ACC112 (cell line): ENCODE measurements around the gene AGBL1.

Experiments
- H2AFZ ChIP-seq: fragments of 200-600 bp; sonication (generic); one replicate; pipeline ENCODE4 v1.6.0; 2017; ENCODE audit warnings: antibody characterized with exemption, low read length; ENCODE audit not compliant: unreplicated experiment
- H3K27ac ChIP-seq: fragments of 200-600 bp; sonication (generic); 2 replicates; pipeline ENCODE4 v1.5.1; 2014; ENCODE audit warnings: low read depth, mild to moderate bottlenecking, antibody characterized with exemption, low read length, moderate library complexity
- H3K27me3 ChIP-seq: fragments of 200-600 bp; sonication (generic); 2 replicates; pipeline ENCODE4 v1.6.1; 2014; ENCODE audit warnings: mild to moderate bottlenecking, antibody characterized with exemption, low read length, moderate library complexity, mixed read lengths; ENCODE audit not compliant: insufficient read depth
- H3K36me3 ChIP-seq: fragments of 200-600 bp; sonication (generic); 2 replicates; pipeline ENCODE4 v1.6.1; 2016; ENCODE audit warnings: mild to moderate bottlenecking, antibody characterized with exemption, low read length, moderate library complexity, mixed read lengths; ENCODE audit not compliant: insufficient read depth
- H3K4me1 ChIP-seq: fragments of 200-600 bp; sonication (generic); one replicate; pipeline ENCODE4 v1.6.1; 2016; ENCODE audit warnings: low read length, mixed read lengths; ENCODE audit not compliant: insufficient read depth, unreplicated experiment, control insufficient read depth
- H3K4me3 ChIP-seq: fragments of 200-600 bp; sonication (generic); 2 replicates; pipeline ENCODE4 v1.5.1; 2014; ENCODE audit warnings: mild to moderate bottlenecking, low read depth, low read length
- H3K79me2 ChIP-seq: fragments of 200-600 bp; sonication (generic); one replicate; pipeline ENCODE4 v1.6.0; 2016; ENCODE audit warnings: low read length; ENCODE audit not compliant: control insufficient read depth, unreplicated experiment, insufficient read depth

The AGBL1 gene

DNA sequence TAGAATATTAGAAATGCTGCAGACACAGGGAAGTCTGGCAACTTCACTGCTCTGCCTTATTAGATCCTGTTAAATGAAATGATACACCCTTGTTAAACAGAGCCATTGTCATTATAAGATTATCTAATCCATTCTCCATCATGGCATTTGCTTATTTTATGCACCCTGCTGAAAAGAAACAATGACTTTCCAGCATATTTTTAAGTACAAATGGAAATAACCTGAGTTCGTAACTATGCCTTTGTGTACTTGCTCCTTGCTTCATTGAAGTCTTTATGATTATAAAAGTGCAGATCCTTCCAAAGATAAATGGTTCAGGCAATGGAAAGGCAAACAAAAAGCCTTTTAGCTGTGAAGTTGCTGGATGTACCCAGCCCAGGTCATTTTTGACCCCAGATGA, 195.7 kb downstream of the AGBL1 start:
- no peaks in the 10 kb centered on the region for H3K36me3 ChIP-seq
- no peak overlapping the region for H3K27ac ChIP-seq
- H3K27me3 ChIP-seq, result no peaks in the 10 kb centered on the region
- H2AFZ ChIP-seq, result no peak overlapping the region
- no peaks in the 10 kb centered on the region for H3K4me1 ChIP-seq
- no peaks in the 10 kb centered on the region for H3K79me2 ChIP-seq
- H3K4me3 ChIP-seq, result no peak overlapping the region

DNA sequence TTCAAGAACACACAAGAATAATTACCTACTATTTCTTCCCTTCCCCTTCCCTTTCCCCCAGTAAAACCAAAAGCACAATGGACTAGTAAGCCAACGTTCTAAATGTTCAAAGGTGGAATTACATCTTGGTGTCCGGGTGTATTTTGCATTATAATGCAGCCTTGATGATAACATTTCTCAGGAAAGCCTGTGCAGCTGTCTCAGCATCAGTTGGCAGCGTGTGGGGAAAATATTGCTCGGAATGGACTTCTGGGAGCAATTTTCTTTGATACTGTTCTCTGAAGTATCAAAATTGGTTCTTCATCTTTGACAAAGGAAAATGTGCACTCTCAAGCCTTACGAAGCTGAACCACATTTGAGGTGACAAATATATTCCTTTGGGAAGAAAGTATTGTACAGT, 198.9 kb downstream of the AGBL1 start:
- H3K79me2 ChIP-seq, result no peaks in the 10 kb centered on the region
- H3K4me1 ChIP-seq, result no peaks in the 10 kb centered on the region
- H3K36me3 ChIP-seq, result no peaks in the 10 kb centered on the region
- no peaks in the 10 kb centered on the region for H3K27me3 ChIP-seq
- H2AFZ ChIP-seq, result no peak overlapping the region
- no peak overlapping the region for H3K27ac ChIP-seq
- H3K4me3 ChIP-seq, result no peak overlapping the region

DNA sequence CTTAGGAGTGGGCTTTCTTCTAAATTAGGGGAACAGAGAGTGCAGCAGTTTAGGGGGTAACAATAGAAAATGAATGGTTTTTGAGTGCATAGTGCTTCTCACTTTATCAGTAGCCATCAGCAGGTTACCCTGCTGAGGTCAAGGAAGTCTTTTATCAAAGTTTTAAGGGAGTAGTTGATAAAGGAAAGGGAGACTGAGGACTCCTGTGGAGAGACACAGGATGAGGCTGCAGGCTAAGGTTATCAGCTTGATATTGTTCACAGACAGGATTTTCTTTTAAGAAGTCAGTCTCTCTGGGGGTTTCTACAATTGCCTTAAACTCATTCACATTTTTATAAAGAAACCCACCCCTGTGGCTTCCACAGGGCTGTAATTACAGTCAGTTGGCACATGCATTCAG, 205.0 kb downstream of the AGBL1 start:
- Histone ChIP-seq H2AFZ (no peak overlapping the region), H3K27me3 (no peaks in the 10 kb centered on the region), H3K4me1 (no peaks in the 10 kb centered on the region), H3K4me3 (no peak overlapping the region), H3K36me3 (no peaks in the 10 kb centered on the region), H3K79me2 (no peaks in the 10 kb centered on the region), H3K27ac (no peak overlapping the region)

DNA sequence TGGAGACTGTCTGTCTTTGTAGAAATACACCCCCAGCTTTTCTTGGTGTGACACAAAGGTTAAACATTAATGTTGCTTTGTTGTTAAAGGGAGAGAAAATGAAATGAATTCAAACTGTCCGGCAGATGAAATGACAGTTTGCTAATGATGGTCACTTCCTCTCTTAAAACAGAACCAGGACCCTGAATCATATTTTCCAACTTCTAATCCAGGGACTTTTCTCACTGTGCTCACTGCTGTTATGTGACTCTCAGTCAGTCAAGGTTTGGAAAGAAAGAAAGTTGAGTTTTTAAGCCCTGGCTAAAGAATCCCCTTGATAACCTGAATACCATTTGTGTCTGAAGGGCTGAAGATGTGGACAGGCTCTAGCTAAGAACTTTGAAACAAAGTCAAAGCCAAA, 215.8 kb downstream of the AGBL1 start:
- Histone ChIP-seq H3K79me2 (no peaks in the 10 kb centered on the region), H3K4me1 (no peaks in the 10 kb centered on the region), H3K27me3 (no peaks in the 10 kb centered on the region), H3K4me3 (no peak overlapping the region), H3K27ac (no peak overlapping the region), H3K36me3 (no peaks in the 10 kb centered on the region), H2AFZ (no peak overlapping the region)

DNA sequence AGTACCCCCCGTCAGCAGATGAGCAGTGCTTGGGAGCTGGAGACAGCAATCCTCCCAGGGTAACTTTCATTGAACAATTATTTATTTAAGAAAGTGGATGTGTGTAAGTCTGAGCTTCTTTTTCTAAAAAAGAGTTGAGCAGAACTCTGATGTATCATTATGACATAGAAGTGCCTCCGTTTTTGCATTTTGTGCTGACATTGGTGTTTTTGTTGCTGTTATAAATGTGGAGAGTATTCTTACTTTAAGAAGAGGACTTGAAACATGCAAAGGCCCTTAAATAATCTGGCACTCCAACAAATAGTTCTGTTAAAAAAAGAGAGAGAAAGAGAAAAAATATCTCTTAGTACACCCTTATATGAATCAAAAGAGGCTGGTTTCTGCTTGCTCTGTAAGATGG, 217.1 kb downstream of the AGBL1 start:
- H3K4me1 ChIP-seq, result no peaks in the 10 kb centered on the region
- no peak overlapping the region for H2AFZ ChIP-seq
- no peak overlapping the region for H3K4me3 ChIP-seq
- H3K79me2 ChIP-seq, result no peaks in the 10 kb centered on the region
- no peak overlapping the region for H3K27ac ChIP-seq
- no peaks in the 10 kb centered on the region for H3K36me3 ChIP-seq
- no peaks in the 10 kb centered on the region for H3K27me3 ChIP-seq

GRCh38 chr15:86300390-86301125, 220.9 kb downstream of the AGBL1 start:
- Histone ChIP-seq H3K4me1 (no peaks in the 10 kb centered on the region), H3K36me3 (no peaks in the 10 kb centered on the region), H3K4me3 (no peak overlapping the region), H3K79me2 (no peaks in the 10 kb centered on the region), H3K27ac (no peak overlapping the region), H3K27me3 (no peaks in the 10 kb centered on the region), H2AFZ (no peak overlapping the region)

- no peak overlapping the region for H3K27ac ChIP-seq
- H3K27me3 ChIP-seq, result no peaks in the 10 kb centered on the region
- no peaks in the 10 kb centered on the region for H3K4me1 ChIP-seq
- H2AFZ ChIP-seq, result no peak overlapping the region
- H3K79me2 ChIP-seq, result no peaks in the 10 kb centered on the region
- H3K36me3 ChIP-seq, result no peaks in the 10 kb centered on the region
- no peak overlapping the region for H3K4me3 ChIP-seq
These were observed 232.1 kb downstream of the AGBL1 start for GRCh38 chr15:86311568-86312280.

DNA sequence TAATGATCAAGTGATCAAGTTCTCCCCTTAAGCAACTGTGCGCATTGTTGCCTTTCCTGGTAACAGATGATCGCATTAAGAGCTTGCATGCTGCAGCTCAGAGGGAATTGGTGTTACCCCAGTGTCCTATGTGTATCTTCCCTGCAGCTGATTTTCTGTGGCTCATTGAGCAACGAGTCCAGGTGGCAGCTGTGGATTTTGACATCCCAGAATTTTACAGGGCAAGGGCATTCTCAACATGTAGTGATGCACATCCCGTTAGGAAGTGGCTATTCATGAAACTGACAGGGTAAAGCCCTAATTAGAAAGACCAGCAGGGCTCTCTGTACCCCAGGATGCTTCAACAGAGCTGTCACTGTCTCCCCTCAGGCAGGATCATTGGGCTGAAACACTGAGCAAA, 232.8 kb downstream of the AGBL1 start:
- no peak overlapping the region for H3K4me3 ChIP-seq
- H3K27ac ChIP-seq, result no peak overlapping the region
- no peak overlapping the region for H2AFZ ChIP-seq
- H3K27me3 ChIP-seq, result no peaks in the 10 kb centered on the region
- H3K4me1 ChIP-seq, result no peaks in the 10 kb centered on the region
- no peaks in the 10 kb centered on the region for H3K79me2 ChIP-seq
- no peaks in the 10 kb centered on the region for H3K36me3 ChIP-seq

DNA sequence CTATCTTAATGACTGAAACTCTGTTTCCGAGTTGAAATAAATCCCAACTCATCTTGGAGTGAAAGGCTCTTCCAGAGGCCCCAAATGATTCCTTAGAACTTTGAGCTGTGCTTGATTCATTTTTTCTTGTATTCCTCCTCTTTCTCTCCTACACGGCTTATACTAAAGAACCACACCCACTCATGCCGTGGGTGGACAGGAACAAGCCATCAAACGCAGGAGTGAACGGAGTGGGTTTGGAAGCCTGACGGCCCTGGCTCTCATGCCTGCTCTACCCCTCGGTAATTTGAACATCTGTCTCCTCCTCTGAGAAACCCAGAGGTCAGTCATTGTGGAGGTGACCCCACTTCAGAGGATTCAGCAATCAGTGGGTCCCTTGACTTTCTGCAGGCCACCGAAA, 236.5 kb downstream of the AGBL1 start:
- Histone ChIP-seq H3K27me3 (no peaks in the 10 kb centered on the region), H3K4me1 (no peaks in the 10 kb centered on the region), H3K4me3 (no peak overlapping the region), H3K36me3 (no peaks in the 10 kb centered on the region), H3K27ac (no peak overlapping the region), H3K79me2 (no peaks in the 10 kb centered on the region), H2AFZ (no peak overlapping the region)

DNA sequence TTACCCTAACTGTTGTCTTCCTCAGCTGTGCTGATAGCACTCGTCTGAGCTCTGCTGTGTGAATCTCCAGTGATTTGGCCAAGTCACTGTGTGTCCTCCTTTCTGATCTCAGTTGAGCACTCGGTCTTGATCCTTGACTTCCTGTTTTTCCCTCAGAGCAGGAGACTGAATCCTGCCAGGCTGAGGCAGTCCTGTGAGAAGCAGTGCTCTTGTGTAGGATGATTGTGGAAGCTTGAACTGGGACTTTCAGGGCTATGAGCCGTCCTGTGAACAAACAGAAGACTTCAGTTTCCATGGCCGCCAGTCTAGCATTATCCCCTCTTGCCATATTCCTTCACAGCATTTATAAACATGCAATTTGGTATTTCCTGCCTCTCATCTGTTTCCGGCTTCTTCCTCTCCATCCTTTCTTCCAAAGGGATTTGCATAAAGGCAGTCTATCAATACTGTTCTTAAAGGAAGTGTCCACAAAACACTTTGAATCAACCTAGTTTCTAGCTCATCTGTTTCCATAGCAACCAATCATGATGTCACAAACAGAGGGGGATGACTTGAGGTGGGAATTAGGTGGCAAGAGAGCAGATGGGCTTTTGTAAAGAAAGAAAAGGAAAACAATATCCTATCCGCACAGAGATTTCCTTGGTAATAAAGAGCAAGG, 237.2 kb downstream of the AGBL1 start:
- H3K27ac ChIP-seq, result no peak overlapping the region
- no peaks in the 10 kb centered on the region for H3K27me3 ChIP-seq
- no peaks in the 10 kb centered on the region for H3K36me3 ChIP-seq
- H3K4me1 ChIP-seq, result no peaks in the 10 kb centered on the region
- H3K4me3 ChIP-seq, result no peak overlapping the region
- no peak overlapping the region for H2AFZ ChIP-seq
- H3K79me2 ChIP-seq, result no peaks in the 10 kb centered on the region

DNA sequence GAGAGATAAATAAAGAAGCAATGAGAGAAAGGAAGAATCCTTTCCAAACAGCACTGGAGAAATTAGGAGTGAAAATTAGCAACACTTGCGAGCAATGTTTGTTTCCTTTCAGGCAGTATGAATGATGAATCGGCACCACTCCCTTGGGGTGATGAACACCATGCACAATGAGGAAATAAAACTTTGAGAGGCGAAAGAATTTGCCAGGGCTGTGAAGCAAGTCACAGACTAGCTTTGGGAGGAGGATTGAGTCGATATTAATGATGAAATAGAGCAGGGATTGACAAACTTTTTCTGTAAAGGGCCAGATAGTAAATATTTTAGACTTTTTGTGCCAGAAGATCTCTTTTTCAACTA, 237.7 kb downstream of the AGBL1 start:
- Histone ChIP-seq H3K4me1 (no peaks in the 10 kb centered on the region), H3K27ac (no peak overlapping the region), H2AFZ (no peak overlapping the region), H3K27me3 (no peaks in the 10 kb centered on the region), H3K36me3 (no peaks in the 10 kb centered on the region), H3K79me2 (no peaks in the 10 kb centered on the region), H3K4me3 (no peak overlapping the region)
